ENCODE measurements around the gene CFAP210.

Gene CFAP210

DNA sequence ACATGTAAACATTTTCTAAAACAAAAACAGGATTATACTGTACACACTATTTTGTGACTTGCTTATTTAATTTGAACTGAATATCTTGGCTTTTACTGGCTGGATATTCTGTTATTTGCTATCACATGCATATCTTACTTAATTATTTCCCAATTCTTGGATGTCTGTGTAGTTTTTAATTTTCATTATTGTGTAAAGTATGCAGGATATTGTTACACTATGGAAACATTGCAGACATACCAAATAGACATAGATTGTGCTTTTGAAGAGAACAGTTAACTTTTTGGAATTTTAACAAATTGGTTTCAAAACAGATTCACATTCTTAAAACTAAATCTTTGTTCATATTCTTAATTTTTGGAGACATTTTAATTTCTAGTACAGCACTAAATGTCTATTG lies 2.2 kb upstream of the CFAP210 start:
- TF ChIP-seq CTCF (IDR thresholded peaks at IDR 0.05) = no peak

GRCh38 chr2:169694894-169695260 lies 672 bp upstream of the CFAP210 start:
- no peak for TF ChIP-seq CTCF (IDR thresholded peaks at IDR 0.05)

DNA sequence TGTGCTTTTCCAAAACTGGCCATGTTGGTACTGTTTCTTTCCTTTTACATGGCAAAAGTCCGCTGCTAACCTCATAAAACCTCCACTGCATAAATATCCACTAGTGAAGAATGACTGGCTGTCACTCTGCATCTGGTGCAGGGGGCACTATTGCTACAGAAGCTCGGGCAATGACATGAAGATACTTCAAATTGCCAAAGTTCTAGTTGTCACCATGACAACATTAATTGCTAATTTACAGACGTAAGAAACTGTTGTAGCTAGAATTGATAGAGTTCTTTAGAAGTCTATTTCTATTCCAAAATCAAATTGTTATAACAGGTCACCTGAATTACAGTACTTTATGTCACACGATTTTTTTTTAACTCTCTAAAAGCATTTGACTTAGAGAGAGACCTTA lies 845 bp downstream of the CFAP210 start:
- TF ChIP-seq CTCF (IDR thresholded peaks at IDR 0.05) = 0 out of 2 replicates have a peak, but pooled peaks have one; percentile 11

DNA sequence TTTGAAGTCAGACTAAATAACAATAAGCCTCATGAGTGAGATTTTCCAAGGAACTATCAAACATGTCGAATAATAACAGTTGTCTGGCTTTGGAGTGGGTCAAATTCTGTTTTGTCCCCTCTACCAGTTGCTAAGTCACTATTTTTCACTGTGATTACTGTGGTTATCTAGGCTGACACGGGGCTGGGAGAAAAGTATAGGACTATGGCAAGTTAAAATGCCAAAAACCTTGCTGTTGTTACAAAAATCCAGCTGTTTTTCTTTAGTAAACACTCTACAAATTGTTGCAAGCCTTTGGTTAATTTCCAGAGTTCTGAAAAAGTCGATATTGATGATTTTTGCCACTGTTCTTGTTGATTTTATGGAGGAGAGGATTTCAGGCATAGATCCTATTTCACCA lies 1.5 kb downstream of the CFAP210 start:
- TF ChIP-seq CTCF (IDR thresholded peaks at IDR 0.05) = no peak

GRCh38 chr2:169690958-169691357 lies 3.2 kb downstream of the CFAP210 start:
- TF ChIP-seq CTCF (IDR thresholded peaks at IDR 0.05) = no peak

DNA sequence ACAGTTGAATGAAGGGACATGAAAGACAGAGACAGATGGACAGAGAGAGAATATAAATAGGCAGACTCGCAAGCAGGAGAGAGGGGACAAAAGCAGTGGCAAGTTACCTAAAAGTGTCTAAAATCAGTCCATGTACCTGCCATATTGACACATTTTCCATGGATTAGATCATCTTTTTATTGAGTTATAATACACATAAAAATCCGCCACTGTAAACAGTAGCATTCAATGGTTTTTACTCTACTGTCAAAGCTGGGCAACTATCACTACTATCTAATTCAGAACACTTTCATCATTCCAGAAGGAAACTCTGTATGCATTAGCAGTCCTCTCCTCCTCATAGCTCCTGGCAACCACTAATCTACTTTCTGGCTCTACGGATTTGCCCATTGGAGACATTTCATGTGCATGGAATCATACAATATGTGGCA lies 10.1 kb downstream of the CFAP210 start:
- TF ChIP-seq CTCF (IDR thresholded peaks at IDR 0.05) = no peak

- TF ChIP-seq CTCF (IDR thresholded peaks at IDR 0.05) = no peak
These were observed 10.6 kb downstream of the CFAP210 start for GRCh38 chr2:169683425-169684134.

DNA sequence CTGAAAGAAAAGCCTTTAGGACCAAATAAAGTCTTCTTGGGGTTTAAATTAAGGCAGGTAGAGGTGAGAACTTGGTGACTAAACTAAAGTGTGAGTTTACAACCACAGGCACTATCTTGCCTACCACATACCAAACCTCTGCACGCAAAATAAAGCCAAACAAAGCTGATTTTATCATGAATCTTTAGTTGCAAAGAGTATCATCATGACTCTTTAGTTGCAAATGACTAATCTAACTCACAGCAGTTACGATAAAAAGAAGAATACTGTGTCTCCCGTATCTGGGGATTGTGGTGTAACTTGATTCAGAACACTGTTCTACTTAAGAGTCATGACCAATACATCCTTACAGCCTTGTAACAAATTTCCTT lies 11.2 kb downstream of the CFAP210 start:
- no peak for TF ChIP-seq CTCF (IDR thresholded peaks at IDR 0.05)
